ENCODE measurements around the gene AAK1.
"Not testable (repeated sequence)": the region's sequence is repeated elsewhere in the genome, so short reads cannot be mapped to it uniquely, and the experiment has no call there.

AAK1 gene

DNA sequence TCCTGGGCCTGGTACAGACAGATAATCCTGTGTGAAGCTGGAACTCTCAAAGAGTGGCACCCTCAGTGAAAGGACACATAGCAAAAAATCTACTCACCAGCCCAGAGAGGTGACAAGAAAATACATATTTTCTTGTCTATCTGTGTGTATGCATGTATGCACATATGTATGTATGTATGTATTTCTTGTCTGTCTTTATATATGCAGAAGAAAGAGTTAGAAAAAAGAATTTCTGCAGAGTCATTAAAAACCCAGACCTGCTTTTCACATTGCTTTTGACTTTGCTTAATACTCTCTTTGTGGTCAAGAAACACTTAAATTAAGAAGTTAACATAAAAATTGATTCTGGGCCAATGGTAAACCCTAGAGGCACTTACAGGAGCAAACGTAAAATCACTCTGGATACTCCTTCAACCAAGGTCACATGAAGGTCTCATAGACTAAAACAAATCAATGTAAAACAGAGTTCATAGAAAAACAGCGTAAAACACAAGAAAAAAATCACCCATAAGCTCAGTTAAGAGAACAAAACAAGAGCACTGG is 16.5 kb upstream of the AAK1 start:
- no peak for DNase-seq

DNA sequence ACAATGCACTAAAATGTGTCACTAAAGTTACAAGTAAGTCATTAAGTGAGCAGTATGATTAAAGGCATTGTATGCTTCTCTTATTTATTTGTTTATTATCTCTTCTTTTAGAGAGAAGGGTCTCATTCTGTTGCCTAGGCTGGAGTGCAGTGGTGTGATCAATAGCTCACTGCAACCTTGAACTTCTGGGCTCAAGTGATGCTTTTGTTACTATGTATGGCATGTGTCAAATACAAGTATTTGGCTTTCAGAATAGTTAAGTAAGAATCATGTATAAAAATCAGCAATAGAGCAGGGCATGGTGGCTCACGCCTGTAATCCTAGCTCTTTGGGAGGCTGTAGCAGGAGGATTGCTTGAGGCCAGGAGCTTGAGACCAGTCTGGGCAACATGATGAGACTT is 15.8 kb upstream of the AAK1 start:
- no peak for DNase-seq

DNA sequence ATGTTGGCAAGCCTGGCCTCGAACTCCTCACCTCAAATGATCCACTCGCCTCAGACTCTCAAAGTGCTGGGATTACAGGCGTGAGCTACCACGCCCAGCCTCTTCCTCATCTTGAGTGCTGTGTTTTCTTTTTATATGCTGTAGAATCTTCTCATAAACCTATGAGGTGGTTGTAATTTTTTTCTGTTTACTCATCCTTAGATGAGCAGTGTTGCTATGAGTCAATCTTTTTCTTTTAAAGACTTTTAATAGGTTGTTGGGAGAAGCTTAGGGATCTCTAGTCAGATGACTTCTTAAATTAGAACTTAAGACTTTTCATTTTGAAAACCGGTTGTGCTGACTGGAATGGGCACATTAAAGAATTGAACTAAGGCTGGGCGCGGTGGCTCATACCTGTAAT is 8.7 kb upstream of the AAK1 start:
- DNase-seq = no peak

DNA sequence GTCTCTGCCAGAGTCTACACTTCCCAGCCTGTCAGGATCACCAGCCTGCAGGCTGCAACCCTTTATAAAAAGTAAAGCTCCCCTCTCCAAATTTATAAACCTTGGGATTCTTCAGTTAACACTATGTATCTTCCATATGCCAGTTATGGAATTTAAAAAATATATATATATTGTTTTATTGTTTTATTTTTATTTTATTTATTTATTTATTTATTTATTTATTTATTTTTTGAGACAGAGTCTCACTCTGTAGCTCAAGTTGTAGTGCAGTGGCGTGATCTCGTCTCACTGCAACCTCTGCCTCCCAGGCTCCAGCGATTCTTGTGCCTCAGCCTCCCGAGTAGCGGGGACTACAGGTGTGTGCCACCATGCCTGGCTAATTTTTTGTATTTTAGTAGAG is 3.7 kb upstream of the AAK1 start:
- DNase-seq = not testable (repeated sequence)

DNA sequence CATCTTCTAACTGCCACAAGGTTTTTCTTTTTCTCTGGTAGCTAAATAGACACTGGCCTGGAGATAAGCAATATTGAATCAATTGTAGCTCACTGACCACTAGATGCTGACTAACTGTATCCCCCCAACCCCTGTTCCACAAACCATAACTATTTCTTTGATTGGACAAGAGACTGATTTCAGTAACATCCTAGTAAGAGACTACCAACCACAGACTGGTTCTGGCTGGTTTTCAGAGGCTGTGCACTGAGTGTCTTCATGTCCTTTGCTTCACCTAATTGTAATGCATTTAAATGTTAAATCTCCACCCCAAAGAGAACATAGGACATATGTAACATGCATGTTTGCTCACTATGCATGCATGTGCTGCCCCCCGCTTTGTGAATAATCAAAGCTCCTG is 3.2 kb upstream of the AAK1 start:
- no peak for DNase-seq

DNA sequence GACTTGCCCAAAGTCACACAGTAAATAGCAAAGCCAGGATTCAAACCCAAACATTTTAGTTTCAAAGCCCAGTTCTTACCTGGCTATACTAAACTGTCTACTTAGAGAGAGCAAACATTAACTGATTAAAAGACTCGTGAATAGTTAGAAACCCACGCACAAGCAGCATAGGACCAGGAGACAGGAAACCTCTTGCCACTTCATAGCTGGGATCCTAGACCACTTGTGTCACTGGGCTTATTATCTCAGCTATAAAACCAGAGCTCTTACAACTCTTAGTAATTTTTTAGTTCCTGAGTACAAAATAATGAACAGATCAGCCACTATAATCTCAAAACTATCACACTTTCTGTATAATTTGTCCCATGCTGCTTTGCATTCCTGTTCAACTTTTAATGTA is 2.4 kb upstream of the AAK1 start:
- no peak for DNase-seq

DNA sequence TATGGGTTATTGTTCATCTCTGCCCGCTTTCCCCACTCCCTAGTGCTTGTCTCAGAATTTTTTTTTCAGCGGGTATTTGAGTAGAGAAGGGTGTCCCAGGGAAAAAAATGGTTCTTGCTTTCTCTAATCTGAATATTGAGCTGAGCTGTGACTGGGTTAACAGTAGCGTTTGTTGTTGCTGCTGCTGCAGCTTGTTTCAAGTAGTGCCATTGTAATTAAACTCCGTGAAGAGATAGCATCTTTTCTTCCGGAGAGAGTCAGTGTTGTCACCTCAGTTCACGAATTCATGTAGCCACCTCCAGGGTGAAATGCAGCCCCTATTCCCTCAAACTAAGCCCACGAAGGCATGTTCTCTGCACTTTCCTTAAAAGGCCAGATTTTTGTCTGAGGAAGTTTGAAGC is 1.5 kb upstream of the AAK1 start:
- DNase-seq = no peak

DNA sequence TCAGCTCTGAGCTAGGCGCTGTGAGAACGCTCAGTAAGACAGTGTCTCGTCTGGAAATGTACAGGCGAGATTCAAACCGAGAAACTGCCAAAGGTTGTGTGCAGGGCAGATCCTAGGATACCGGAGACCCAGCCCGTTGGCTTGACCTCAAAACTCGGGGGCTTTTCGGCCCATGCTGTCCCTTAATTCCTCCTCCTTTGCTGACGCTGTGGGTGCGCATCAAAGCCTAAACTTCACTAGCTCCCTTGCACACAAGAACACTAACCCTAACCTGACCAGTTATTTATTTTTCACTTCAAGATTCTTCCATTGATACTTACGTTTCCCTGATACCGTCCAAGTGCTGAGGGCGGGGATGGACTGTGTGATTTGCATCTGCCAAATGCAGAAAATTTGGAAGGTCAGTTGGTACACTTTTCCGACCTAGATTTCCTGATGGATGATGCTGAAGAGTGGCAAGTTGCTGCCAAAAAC is 1.0 kb upstream of the AAK1 start:
- no peak for DNase-seq

DNA sequence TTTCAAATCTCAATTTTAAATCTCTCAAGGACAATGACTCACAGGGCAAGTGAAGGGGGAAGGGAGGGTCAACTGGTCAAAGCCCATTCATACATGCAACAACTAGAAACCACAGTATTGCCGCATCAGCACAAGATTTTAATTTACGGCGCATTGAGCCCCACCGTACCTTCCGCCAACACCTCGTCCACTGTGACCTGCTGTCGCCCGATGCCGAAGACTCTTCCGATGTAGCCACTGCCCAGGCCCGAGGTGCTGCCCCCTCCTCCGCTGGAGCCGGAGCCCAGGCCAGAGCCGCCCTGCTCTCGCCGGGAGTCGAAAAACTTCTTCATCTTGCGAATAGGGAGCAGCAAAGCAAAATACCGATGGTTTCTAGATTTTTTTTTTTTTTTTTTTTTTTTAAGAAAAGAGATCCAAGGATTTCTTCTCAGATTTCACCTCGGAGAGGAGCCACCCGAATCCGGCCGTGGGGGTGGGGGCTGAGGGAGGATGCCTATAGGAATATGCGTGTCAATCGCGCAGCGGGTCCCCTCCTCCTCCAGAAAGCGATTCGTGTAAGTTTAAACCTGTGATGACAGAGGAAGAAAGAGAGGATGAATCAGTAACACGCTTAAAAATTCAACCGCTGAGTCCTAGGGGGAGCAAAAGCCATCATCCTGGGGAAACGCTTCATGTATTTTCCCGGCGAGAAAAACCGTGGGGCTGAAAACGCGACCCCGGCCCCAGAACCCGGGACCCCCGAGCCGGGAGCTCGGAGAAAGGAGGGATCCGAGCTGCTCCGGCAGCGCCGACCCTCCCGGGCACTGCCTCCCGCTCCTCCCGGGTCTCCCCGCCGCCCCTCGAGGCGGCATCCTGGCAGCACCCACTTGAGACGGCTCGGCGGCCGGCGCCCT is 584 bp downstream of the AAK1 start:
- peak; percentile 67 to 77 (median 70) for DNase-seq

DNA sequence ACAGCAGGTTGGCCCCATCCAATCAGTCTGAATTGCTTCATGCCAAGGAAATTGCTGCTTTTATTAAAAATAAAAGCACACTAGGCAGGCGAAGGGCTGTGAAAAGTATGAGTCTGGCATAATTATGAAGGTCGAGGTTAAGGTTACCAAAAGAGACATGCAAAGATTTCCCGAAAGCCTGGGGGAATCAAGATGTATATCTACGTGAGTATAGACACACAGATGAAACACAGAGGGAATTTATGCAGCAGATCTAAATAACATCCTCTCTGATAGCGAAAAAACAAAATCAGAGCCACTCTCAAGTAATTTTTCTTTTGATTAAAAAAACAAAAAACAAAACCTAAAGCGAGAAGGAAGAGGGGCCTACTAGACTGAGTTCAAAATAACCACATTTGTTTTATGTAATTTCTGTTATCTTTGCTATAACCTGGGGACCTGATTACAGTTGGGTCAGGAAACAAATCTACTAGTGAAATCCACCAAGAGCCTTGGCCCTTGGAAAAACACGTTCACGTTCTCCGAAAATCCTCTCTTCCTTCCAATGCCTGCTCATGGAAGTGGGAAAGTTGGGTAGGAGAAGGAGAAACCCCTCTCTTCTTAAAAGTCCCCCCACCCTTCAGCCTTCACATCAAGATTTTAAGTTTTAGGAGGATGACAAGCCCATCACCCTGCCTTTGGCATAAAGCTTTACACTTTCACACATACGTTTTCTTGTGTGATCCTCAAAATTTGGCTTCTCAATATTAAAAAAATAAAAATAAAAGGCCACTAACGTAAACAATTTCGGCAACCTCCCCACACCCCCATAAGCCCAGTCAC is 1.4 kb downstream of the AAK1 start:
- DNase-seq = no peak

DNA sequence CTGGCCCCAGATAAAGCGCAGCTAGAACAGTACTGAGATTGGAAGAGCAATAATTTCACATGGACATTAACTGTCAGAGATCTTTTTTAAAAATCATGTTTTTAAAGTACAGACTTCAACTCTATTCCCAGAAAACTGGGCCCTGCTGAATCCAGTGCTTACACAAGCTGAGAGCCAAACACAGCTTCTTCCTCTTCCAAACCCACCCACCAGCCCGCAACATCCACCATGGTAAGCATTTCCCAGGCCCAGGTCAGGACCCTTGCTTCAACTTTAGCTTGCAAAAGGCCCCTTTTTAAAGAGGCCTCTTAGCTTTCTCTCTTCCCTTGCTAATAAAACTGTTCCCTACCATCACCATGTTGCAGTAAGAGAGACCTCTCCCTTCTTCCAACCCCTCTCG is 2.1 kb downstream of the AAK1 start:
- peak; percentile 33 to 64 (median 55) for DNase-seq

DNA sequence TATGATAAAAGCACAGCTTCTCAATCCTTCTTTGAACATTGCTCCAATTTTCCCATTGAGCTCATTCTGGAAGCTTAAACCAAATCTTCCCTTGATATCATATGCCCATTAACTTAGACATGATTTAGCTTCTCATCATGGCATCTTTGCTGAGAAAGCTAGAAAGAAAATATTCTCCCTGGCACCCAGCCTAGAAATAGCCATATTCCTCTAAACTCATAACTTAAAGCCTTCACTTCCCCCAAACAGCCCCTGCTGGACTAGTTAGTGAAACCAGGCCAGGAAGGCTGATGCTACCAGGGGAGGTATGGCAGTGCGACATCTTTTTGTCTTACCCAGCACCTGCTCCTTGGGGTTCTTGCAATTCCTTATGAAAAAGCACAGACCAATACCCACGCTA is 4.3 kb downstream of the AAK1 start:
- DNase-seq = peak in 3 of 4 experiments; percentile 21 to 38 (median 35)

DNA sequence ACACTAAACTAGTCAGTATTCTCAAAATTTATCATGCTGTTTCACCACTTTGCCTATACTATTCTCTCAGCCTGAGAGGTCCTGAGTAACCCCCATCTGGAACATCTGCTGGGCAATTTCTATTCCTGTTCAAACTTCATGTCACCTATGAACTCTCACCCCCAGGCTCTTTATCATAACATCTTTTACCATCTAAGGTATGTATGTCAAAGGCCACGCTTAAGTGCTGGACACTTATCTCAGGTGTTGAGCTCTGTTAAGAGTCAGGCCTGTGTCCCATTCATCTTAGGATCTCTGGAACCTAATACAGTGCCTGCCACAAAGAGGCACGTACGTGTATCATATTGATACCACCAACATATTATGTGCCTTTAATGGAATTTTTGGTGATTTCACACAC is 4.9 kb downstream of the AAK1 start:
- DNase-seq = no peak

DNA sequence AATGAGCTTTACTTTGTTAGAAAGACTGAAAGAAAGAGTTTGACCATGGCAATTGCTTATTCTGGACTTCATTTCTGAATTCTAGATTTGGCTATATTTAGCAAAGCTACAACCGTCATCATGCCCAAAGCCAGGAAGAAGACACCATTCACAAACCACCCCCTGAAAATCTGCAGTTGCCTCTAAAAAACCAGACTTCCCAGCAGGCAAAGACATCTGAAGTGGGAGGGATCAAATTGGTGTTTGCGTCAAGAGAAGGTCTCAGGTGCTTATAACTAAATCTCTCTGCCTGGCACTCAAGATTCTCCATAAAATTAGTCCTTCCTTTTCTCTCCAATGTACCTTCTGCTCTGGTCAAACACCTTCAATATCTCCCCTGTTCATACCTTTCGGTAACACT is 5.6 kb downstream of the AAK1 start:
- DNase-seq = no peak

DNA sequence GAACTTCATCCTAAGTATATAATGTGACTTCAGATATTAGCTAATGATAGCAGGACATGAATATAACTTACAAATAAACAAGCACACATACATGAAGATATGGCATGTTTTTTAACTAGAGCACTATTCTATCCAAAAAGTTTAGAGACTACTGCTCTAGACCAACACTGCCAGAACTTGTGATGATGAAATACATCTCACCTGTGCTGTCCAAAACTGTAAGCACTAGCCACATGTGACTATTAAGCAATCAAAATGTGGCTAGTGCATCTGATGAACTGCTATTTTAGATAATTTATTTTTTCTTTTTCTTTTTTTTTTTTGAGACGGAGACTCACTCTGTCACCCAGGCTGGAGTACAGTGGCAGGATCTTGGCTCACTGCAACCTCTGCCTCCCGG is 7.1 kb downstream of the AAK1 start:
- no peak for DNase-seq

DNA sequence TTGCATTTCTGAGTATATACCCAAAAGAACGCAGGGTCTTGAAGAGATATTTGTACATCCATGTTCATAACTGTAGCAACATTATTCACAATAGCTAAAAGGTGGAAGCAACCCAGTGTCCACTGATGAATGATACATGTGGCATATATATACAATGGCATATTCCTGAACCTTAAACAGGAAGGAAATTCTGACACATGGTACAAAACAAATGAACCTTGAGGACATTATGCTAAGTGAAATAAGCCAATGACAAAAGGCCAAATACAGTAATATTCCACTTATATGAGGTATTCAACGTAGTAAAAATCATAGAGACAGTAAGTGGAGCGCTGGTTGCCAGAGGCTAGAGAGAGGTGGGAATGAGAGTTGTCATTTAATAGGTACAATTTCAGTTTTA is 8.1 kb downstream of the AAK1 start:
- no peak for DNase-seq

DNA sequence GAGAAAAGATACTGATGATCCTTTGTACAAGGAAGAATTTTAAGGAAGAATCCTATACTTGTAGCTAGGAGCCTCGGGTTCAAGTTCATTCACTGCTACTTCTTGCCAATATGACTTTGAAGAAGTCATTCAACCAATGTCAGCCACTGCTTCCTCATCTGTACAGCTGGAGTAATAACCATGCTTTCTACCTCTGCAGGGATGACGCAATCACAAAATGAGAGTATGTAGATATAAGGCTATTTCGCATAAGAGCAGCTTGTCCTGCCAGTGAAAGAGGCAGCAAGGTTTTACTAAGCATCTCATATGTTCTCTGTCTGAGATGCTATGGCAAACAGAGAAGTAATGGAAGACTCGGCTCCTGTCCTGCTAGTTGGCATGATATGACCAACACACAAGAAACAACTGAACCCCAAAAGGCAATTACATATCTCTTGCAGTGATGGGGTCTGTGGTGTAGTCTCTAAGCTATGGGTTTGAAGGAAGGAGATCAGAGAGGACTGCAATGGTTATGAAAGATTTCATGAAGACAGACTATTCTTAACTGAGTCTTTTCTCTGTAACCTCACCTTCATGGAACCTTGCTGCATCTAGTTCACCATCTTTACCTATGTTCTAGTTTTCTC is 9.2 kb downstream of the AAK1 start:
- DNase-seq = peak; percentile 54 to 84 (median 66)

DNA sequence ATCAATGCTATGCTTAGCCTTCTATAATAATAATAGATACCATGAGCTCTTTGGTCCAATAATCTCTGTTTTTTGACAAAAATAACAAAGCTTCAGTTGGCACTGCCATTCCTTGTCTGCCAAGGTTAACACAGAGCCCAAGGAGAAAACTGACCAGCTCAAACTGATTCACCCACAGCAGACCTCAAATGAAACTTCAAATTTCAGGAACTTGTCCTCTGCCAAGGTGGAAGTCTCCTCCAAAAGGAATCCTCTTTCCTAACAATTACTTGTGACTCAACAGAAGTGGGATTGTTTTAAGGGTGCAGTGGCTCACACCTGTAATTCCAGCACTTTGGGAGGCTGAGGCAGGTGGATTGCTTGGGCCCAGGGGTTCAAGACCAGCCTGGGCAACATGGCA is 12.1 kb downstream of the AAK1 start:
- peak in 2 of 4 experiments; percentile 34 to 41 for DNase-seq

DNA sequence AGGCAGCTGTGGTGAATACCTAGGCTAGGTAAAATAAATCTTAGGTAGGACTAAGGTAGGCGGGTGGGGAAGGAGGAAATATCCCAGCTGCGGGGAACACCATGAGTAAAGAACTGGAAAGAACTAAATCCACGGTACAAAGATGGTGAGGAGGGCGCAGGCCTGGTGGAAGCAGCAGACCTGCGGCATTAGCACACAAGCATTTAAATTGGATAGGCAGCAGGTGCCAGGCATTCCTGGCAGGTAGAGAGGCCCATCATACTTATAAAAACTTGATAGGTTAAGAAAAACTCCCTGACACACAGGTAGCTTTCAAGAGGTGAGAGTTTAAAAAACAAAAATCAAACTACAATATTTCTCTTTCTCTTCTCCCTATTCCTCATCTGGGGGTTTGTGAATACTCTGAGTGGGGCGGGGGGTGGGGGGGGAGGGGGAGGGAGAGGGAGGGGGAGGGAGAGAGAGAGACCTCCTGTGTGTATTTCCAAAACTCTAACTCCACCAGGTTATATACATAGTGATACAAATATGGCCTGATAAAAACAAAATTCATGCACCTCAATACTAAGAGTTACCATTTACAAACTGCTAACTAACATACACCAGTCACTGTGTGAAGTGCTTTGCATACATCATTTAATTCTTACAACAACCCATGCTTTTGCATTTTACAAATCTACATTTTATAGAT is 13.5 kb downstream of the AAK1 start:
- DNase-seq = no peak

DNA sequence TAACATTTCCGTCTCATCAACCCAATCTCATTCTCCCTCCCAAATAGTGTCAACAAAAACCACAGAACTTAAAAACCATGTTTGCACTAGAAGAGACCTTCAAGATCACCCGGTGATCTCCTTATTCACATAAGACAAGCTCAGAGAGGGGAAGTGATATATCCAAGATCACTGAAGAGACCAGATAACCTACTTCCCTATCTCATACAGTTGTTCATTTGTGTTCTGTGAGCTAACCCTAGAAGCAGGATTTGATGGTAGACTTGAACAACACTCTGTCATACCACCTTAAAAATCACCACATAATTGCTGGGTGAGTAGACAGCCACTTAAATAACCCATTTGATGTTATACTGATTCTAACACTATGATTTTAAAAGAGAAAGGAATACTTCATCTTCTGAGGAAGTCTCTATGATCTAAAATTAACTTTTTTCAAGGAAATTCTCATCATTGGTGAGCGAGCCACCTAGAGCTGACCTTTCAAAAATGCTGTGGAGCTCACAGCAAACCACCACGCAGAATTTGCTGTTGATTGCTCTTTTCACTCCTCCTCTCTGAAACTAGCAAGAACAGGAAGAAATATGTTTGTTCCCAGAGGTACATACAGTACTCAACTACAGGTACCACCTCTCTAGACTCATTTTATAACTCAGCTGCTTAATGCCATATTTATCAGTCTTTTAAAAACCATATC is 15.1 kb downstream of the AAK1 start:
- DNase-seq = peak; percentile 37 to 78 (median 58)

DNA sequence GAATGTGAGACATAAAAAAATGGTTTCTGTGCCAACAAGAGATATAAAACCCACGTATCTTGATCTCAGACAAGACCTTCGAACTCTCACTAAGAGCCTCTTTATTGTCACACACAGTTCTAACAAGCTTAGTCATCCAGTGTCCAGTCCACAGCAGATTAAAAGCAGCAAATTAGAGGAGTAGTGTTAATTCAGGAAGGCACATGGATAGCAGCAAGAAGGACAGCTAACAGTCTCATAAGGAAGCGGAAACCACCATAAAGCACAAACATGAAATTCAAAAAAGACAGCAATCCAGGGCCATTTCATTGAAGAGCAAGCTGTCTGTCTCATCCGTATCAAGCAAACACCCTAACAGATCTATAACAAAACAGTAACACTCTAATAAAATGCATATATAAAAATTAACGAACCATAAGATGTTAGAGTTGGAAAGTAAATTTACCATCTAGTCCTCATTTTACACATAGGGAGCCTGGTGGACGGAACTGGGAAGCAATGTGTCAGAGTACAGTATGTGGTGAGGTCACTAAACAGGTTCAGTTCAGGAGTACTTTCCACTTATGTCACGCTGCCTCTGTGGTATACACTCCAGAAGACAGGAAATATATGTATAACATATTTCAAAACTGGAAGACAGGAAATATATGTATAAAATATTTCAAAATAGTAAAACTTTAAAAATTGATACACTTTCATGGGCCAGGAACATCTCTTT is 18.3 kb downstream of the AAK1 start:
- DNase-seq = peak in 2 of 4 experiments; percentile 43 to 53

Data from suppressor macrophage (primary cell).